ENCODE data around the gene CCDC24.

DNA sequence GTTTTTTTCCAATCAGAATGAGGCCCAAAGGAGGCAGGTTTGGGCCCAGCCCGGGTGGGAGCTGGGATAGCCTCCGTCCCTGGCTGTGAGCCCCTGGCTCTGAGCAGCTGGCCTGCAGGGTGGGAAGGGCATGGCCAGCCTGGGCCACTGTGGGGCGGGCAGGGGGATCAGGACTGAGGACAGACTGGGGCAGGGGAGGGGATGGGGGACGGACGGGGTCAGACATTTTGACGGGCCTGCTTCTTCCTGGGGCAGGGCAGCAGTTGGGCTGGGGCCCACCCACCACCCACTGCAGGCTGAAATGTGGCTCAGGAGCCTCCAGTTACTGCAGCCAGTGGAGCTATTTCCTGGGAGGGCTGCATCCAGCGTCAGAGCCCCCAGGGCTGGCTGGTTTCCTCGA is 42.4 kb downstream of the CCDC24 start:
- TF ChIP-seq, protein P1, sequence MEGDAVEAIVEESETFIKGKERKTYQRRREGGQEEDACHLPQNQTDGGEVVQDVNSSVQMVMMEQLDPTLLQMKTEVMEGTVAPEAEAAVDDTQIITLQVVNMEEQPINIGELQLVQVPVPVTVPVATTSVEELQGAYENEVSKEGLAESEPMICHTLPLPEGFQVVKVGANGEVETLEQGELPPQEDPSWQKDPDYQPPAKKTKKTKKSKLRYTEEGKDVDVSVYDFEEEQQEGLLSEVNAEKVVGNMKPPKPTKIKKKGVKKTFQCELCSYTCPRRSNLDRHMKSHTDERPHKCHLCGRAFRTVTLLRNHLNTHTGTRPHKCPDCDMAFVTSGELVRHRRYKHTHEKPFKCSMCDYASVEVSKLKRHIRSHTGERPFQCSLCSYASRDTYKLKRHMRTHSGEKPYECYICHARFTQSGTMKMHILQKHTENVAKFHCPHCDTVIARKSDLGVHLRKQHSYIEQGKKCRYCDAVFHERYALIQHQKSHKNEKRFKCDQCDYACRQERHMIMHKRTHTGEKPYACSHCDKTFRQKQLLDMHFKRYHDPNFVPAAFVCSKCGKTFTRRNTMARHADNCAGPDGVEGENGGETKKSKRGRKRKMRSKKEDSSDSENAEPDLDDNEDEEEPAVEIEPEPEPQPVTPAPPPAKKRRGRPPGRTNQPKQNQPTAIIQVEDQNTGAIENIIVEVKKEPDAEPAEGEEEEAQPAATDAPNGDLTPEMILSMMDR (IDR thresholded peaks at IDR 0.05), result no peak
- TF ChIP-seq POLR2A (IDR thresholded peaks at IDR 0.05), result no peak
- TF ChIP-seq EP300 (IDR thresholded peaks at IDR 0.05), result no peak
- TF ChIP-seq POLR2AphosphoS5 (IDR thresholded peaks at IDR 0.05), result no peak
